Smooth muscle cell (in vitro differentiated cells): ENCODE results near the gene NRAP. TPM values are rescaled to one million over a fixed set of nuclear protein-coding genes. Genes with fewer than 3 reads are reported as not detected.
"Not testable (repeated sequence)": the region's sequence is repeated elsewhere in the genome, so short reads cannot be mapped to it uniquely, and the experiment has no call there.

Source experiments
- DNase-seq: peaks from one replicate; lab custom pipeline; 2025; ENCODE audit not compliant: unreplicated experiment; lab: John Stamatoyannopoulos, UW
- H2AFZ ChIP-seq: fragments of 200-600 bp; sonication (generic); 2 replicates; pipeline ENCODE4 v1.6.0; 2016; ENCODE audit warnings: antibody characterized with exemption, low read depth, mild to moderate bottlenecking
- H3F3A ChIP-seq: fragments of 200-600 bp; sonication (generic); 2 replicates; pipeline ENCODE4 v1.6.0; 2017; ENCODE audit warnings: antibody characterized with exemption, low read depth
- H3K27ac ChIP-seq: fragments of 200-600 bp; sonication (generic); 2 replicates; pipeline ENCODE4 v1.5.1; 2016; ENCODE audit warnings: low read depth, mild to moderate bottlenecking
- H3K27me3 ChIP-seq: fragments of 200-600 bp; sonication (generic); 2 replicates; pipeline ENCODE4 v1.6.1; 2016; ENCODE audit warnings: low read depth, mild to moderate bottlenecking
- H3K36me3 ChIP-seq: fragments of 200-600 bp; sonication (generic); 2 replicates; pipeline ENCODE4 v1.5.1; 2016; ENCODE audit warnings: low read depth
- H3K4me1 ChIP-seq: fragments of 200-600 bp; sonication (generic); 2 replicates; pipeline ENCODE4 v1.5.1; 2016; ENCODE audit warnings: low read depth
- H3K4me2 ChIP-seq: fragments of 200-600 bp; sonication (generic); 2 replicates; pipeline ENCODE4 v1.6.0; 2016; ENCODE audit warnings: mild to moderate bottlenecking
- H3K4me3 ChIP-seq: fragments of 200-600 bp; sonication (generic); 2 replicates; pipeline ENCODE4 v1.5.1; 2016; ENCODE audit warnings: mild to moderate bottlenecking
- H3K79me2 ChIP-seq: fragments of 200-600 bp; sonication (generic); 2 replicates; pipeline ENCODE4 v1.6.0; 2016; ENCODE audit warnings: low read depth, mild to moderate bottlenecking
- H3K9ac ChIP-seq: fragments of 200-600 bp; sonication (generic); 2 replicates; pipeline ENCODE4 v1.6.0; 2016; ENCODE audit warnings: low read depth
- H3K9me3 ChIP-seq: fragments of 200-600 bp; sonication (generic); replicated peaks from 2 replicates; pipeline ENCODE4 v1.5.1; 2016; ENCODE audit warnings: low read depth
- H4K20me1 ChIP-seq: fragments of 200-600 bp; sonication (generic); 2 replicates; pipeline ENCODE4 v1.6.0; 2016; ENCODE audit warnings: low read depth
- CTCF ChIP-seq: fragments of 200-600 bp; sonication (generic); IDR thresholded peaks from 2 replicates; pipeline ENCODE4 v1.5.1; 2017; ENCODE audit warnings: borderline replicate concordance, mild to moderate bottlenecking, antibody characterized with exemption; ENCODE audit not compliant: insufficient read depth, poor library complexity, severe bottlenecking
- WGBS: methylation state at CpG from one replicate; pipeline ENCODE4 v1.1.7; 2016; ENCODE audit warnings: low lambda C conversion rate; 5-methylcytosine and 5-hydroxymethylcytosine counted together
- polyA plus RNA-seq: library from polyadenylated mRNA; unstranded; fragments of >200 nt; fragmentation: Nextera tagmentation; extraction: Ambion mirVana; gene quantifications from 2 replicates; pipeline ENCODE4 v1.2.1, GENCODE V29; 2016
- total RNA-seq: library from RNA; depleted of rRNA; stranded (reverse); fragments of >200 nt; gene quantifications from 2 replicates; pipeline ENCODE4 v1.2.3, GENCODE V29; 2014

The NRAP gene
- total and polyA plus RNA-seq, 2 experiments from 2014 or later = not detected

DNA sequence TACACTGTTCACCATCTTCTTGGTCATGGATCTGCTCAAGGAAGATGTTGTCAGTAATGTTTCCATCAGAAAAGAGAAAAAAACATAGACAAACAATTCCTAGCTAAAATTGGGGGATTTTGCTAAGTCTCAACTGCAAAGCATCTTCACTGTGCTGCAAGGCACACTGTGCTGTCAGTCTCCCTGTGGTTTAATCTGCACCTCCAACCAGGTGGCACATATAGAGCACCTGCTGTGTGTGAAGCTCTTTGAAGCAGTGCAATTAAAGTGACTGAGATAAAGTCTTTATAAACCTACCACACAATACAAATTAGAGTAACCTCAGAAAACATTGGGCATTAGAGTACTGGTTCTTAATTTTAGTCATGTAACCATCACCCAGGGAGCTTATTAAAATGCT is 6.3 kb downstream of the NRAP start:
- Histone ChIP-seq H3K9ac (no peak overlapping the region), H3K27ac (no peak overlapping the region), H3F3A (no peaks in the 10 kb centered on the region), H3K4me3 (no peak overlapping the region), H2AFZ (no peak overlapping the region), H3K4me1 (no peaks in the 10 kb centered on the region), H3K9me3 (no peaks in the 10 kb centered on the region), H4K20me1 (no peaks in the 10 kb centered on the region), H3K27me3 (peaks cover 46% of the 10 kb centered on the region), H3K4me2 (no peak overlapping the region), H3K79me2 (no peaks in the 10 kb centered on the region), H3K36me3 (no peaks in the 10 kb centered on the region)
- no peak for DNase-seq
- no peak for TF ChIP-seq CTCF

GRCh38 chr10:113656896-113657295 is 6.9 kb downstream of the NRAP start:
- no peak overlapping the region for H3K9ac ChIP-seq
- no peaks in the 10 kb centered on the region for H3F3A ChIP-seq
- H3K27ac ChIP-seq = no peak overlapping the region
- H4K20me1 ChIP-seq = no peaks in the 10 kb centered on the region
- H3K79me2 ChIP-seq = no peaks in the 10 kb centered on the region
- H3K36me3 ChIP-seq = no peaks in the 10 kb centered on the region
- no peak overlapping the region for H3K4me2 ChIP-seq
- no peaks in the 10 kb centered on the region for H3K9me3 ChIP-seq
- H3K27me3 ChIP-seq = peaks cover 46% of the 10 kb centered on the region
- TF ChIP-seq CTCF = no peak
- H2AFZ ChIP-seq = no peak overlapping the region
- no peak for DNase-seq
- no peaks in the 10 kb centered on the region for H3K4me1 ChIP-seq
- WGBS = 64% methylated on average over 2 of the region's 2 CpGs
- no peak overlapping the region for H3K4me3 ChIP-seq

GRCh38 chr10:113652456-113652855 is 11.4 kb downstream of the NRAP start:
- H3K9me3 ChIP-seq, H3K4me1 ChIP-seq, H4K20me1 ChIP-seq, H2AFZ ChIP-seq, DNase-seq, H3F3A ChIP-seq, H3K4me3 ChIP-seq, H3K36me3 ChIP-seq, H3K4me2 ChIP-seq, H3K79me2 ChIP-seq, H3K27ac ChIP-seq, H3K9ac ChIP-seq: not testable (repeated sequence)
- peaks cover 37% of the 10 kb centered on the region for H3K27me3 ChIP-seq
- WGBS = 85% methylated on average over 3 of the region's 3 CpGs

DNA sequence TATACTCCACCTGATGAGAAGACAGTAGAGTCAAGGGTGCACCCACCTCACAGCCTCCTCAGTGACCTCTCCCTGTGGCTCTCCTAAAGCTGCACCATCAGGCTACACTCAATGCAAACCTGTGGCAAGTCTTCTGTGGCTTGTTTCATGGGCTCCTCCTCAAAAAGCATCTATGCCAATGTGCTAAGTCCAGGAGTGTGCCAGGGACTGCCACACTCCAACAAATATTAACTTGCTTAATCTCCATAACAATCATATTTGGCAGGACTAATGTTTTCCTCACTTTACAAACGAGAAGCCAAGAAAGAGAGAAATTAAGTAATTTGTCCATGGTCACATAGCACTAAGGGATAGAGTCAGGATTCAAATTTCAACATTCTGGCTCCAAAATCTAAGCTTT is 11.9 kb downstream of the NRAP start:
- WGBS = 74% methylated on average over 1 of the region's 1 CpG

More for the DNA sequence above, 11.9 kb downstream of the NRAP start:
- H3K27me3 ChIP-seq = peaks cover 32% of the 10 kb centered on the region
- peaks cover 3% of the 10 kb centered on the region for H3K4me1 ChIP-seq
- DNase-seq = no peak
- no peak overlapping the region for H2AFZ ChIP-seq
- no peaks in the 10 kb centered on the region for H3K9me3 ChIP-seq
- H4K20me1 ChIP-seq = no peaks in the 10 kb centered on the region
- no peak overlapping the region for H3K27ac ChIP-seq
- no peak overlapping the region for H3K9ac ChIP-seq
- H3K4me2 ChIP-seq = no peak overlapping the region
- TF ChIP-seq CTCF = no peak
- no peaks in the 10 kb centered on the region for H3K79me2 ChIP-seq
- no peaks in the 10 kb centered on the region for H3K36me3 ChIP-seq
- no peaks in the 10 kb centered on the region for H3F3A ChIP-seq
- no peak overlapping the region for H3K4me3 ChIP-seq
